SH-SY5Y (cell line): Measurements from ENCODE around the gene SETMAR.

Source experiments
- GATA2 ChIP-seq: IDR thresholded peaks from 2 replicates; pipeline ENCODE4 v1.6.1; 2011; ENCODE audit warnings: mild to moderate bottlenecking, low read depth, low read length
- GATA3 ChIP-seq: IDR thresholded peaks from 2 replicates; pipeline ENCODE4 v1.6.1; 2011; ENCODE audit warnings: low read depth, mild to moderate bottlenecking, low read length, moderate library complexity

GRCh38 chr3:4302747-4303146 lies 422 bp upstream of the SETMAR start:
- TF ChIP-seq GATA2 (no peak), GATA3 (no peak)
